GM12864 (cell line): ENCODE data around the gene PPP1R3E.

Experiments used
- DNase-seq: peaks from one replicate; pipeline ENCODE4 v3.0.0-alpha.2; 2011; ENCODE audit warnings: low read depth
- H3K4me3 ChIP-seq: 2 replicates; pipeline ENCODE4 v1.5.1; 2011; ENCODE audit warnings: mild to moderate bottlenecking, low read depth, low read length, control low read depth
- CTCF ChIP-seq: IDR thresholded peaks from 2 replicates; pipeline ENCODE4 v1.5.1; 2011; ENCODE audit warnings: low read depth, mild to moderate bottlenecking, moderate library complexity, low read length, control low read depth, inconsistent platforms; ENCODE audit errors: missing control alignments

PPP1R3E gene

GRCh38 chr14:23299986-23300686, 2.5 kb downstream of the PPP1R3E start:
- no peak for DNase-seq
- H3K4me3 ChIP-seq = peak overlapping the region; percentile 82
- TF ChIP-seq CTCF = no peak

- TF ChIP-seq CTCF = peak; percentile 35
- H3K4me3 ChIP-seq = no peak overlapping the region
- no peak for DNase-seq
These were observed 3.3 kb downstream of the PPP1R3E start for GRCh38 chr14:23299211-23299957.

GRCh38 chr14:23297611-23298277, 4.9 kb downstream of the PPP1R3E start:
- no peak overlapping the region for H3K4me3 ChIP-seq
- TF ChIP-seq CTCF = no peak
- DNase-seq = no peak

- no peak overlapping the region for H3K4me3 ChIP-seq
- no peak for DNase-seq
- no peak for TF ChIP-seq CTCF
These were observed 5.6 kb downstream of the PPP1R3E start for GRCh38 chr14:23297096-23297495.

GRCh38 chr14:23296012-23296777, 6.5 kb downstream of the PPP1R3E start:
- TF ChIP-seq CTCF = no peak
- no peak overlapping the region for H3K4me3 ChIP-seq
- DNase-seq = no peak

GRCh38 chr14:23294734-23295561, 7.7 kb downstream of the PPP1R3E start:
- H3K4me3 ChIP-seq = no peak overlapping the region
- DNase-seq = no peak
- peak; percentile 90 for TF ChIP-seq CTCF
